Measurements from ENCODE around the gene COL24A1.
"Not testable (repeated sequence)": the region's sequence is repeated elsewhere in the genome, so short reads cannot be mapped to it uniquely, and the experiment has no call there.

Gene COL24A1

GRCh38 chr1:85888921-85889320 is 267.7 kb downstream of the COL24A1 start:
- DNase-seq (ENCODE audit: low read depth) = no peak

- DNase-seq (ENCODE audit: low read depth) = no peak
Measured at GRCh38 chr1:85884372-85885035, 272.1 kb downstream of the COL24A1 start.

DNA sequence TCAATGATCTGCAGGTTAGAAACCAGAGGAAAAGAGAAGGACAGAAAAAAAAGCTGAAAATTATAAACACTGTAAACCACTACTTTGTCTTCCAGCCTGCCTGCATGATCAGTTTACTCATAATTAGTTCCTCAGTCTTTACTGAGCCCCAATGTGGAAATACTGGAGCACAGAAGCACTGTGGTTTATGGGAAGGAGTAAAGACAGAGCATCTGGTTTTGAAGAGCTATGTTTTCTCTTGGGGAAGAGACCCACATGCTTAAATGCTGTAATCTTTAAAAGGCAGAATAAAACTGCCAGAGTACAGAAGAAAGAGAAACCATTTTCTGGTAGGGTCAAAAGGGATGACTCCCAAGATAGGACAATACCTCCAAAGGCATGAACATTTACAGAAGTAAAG is 289.4 kb downstream of the COL24A1 start:
- no peak for DNase-seq (ENCODE audit: low read depth)

DNA sequence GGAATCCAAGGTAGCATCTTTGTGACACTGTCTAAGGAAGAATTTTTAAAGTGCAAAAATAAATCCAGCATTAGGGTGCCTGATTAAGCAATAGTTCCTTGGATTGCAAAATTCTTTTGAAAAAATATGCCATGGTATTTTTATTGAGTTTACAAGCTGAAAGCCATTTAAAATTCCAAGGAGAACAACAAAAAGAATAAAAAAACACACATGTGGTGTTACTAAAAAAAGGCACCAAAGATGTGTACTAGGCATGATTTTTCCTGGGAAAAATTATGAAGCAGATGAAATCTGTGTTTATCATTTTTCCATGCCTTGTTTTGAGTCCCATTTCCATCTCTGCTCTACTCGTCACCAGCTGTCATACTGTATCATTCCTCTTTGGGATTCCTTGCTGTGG is 291.4 kb downstream of the COL24A1 start:
- no peak for DNase-seq (ENCODE audit: low read depth)

- DNase-seq (ENCODE audit: low read depth) = no peak
Measured at GRCh38 chr1:85864727-85865126, 291.8 kb downstream of the COL24A1 start.

GRCh38 chr1:85863639-85864038 is 292.9 kb downstream of the COL24A1 start:
- DNase-seq (ENCODE audit: low read depth) = not testable (repeated sequence)

DNA sequence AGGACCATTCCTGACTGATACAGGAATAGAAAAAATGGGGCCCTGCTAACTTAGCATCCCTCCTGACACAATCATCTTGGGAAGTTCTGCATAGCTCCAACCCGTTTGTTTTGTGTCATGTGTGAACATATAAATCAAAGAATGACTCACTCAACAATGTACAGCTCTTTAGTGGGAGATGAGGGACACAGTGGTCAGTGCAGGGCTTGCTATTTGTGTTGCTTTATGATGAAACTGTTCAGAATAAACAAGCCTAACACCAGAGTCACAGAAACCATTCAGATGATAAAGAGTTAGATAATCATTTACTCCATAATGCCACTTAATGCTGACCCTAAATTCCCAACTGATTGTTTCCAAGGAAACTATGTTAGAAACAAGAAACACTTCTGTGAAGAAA is 294.1 kb downstream of the COL24A1 start:
- DNase-seq (ENCODE audit: low read depth) = no peak

DNA sequence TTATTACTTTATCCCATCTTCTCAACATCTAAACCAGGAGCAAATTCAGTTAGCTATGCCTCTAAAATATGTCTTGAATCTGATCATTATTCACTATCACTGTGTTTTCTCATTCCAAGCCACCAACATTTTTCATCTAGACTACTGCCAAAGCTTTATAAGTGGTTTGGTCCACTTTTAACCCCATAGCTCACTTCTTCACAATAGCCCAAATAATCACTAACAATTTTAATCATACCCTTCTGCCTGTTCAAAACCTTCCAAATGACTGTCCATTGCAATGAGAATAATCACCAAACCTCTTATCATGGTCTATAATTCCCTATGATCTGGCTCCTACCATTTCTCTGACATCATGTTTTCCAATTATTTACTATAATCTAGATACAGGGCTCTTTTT is 298.6 kb downstream of the COL24A1 start:
- no peak for DNase-seq (ENCODE audit: low read depth)

GRCh38 chr1:85850238-85850637 is 306.3 kb downstream of the COL24A1 start:
- no peak for DNase-seq (ENCODE audit: low read depth)

DNA sequence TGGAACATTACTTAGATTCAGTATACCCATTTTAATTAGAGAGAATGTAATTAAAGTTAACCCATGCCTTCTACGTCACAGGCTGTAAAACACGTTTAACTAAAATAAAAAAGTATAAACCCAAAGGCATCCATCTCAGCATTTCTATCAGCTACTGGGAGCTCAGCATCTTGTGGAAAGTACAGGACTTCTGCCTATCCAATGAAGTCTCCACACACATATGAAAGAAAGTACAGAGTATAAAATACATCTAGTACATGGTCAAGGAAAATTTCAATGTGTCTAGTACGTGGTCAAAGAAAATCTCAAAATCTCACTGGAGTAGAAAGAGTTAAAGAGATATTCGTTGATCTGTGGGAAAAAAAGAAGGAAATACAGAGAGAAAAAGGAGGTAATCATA is 306.9 kb downstream of the COL24A1 start:
- DNase-seq (ENCODE audit: low read depth) = no peak

DNA sequence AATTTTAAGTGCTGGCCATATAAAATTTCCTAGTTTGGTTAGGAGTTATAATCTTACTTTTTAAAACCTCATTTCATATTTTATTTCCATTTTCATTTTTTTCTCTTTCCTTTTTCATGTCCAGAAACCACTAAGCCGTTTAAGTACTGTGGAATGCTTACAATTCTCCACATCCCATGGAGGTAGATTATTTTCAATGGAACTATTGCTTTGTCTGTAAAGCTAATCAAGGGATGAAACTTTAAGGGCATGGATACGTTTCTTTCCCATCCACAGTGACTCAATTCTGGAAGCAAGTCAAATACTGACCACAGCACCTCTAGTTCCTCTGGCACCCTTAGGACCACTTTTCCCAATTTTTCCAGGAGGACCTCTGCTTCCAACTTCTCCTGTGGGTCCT is 309.2 kb downstream of the COL24A1 start:
- no peak for DNase-seq (ENCODE audit: low read depth)

DNA sequence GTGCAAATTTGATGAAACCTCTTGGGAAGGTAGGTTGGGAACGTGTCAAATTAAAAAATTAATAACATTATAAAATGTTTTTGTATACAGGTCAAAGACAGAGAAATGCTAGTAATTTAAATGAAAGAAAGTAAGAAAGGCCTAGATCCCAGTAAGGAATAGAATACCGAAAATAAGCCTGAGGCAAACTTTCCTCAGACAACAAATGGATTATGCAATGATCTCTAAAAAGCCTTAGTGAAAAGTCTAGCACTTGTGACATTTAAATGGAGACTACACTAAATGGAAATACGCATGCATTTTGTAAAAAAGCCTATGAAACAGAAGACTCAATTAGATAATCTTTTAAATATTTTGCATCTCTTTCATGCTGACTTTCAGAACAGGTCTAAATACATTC is 309.9 kb downstream of the COL24A1 start:
- no peak for DNase-seq (ENCODE audit: low read depth)

DNA sequence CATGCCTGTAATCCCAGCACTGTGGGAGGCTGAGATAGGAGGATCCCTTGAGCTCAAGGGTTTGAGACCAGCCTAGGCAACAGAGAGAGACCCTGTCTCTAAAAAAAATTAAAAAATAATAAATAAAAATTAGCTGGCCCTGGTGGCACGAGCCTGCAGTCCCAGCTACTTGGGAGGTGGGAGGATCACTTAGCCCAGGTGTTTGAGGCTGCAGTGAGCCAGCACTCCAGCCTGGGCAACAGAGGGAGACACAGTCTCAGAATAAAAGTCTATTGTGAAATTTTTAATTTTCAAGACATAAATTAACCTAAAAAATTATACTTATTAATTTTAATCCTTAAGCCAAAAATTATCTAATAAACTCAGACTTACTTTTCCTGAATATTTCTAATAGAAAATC is 317.1 kb downstream of the COL24A1 start:
- no peak for DNase-seq (ENCODE audit: low read depth)

DNA sequence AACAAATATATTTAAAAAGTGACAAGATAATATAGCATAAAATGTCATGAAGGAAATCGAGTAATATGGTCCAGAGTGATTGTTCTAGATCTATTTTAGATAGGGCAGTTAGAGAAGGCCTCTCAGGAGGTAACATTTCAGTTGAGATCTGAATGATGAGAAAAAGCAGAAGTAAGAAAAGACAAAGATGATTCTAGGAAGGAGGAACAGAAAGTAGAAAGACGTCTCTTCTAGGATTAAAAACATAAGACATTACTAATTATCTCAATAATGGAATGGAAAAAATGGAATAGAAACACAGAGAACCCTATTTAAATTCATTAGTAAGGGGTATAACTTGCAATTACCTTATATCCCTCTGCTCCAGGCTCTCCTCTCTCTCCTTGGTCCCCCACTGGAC is 318.3 kb downstream of the COL24A1 start:
- DNase-seq (ENCODE audit: low read depth) = no peak

- no peak for DNase-seq (ENCODE audit: low read depth)
Measured at GRCh38 chr1:85836736-85837135, 319.8 kb downstream of the COL24A1 start.

GRCh38 chr1:85833165-85833564 is 323.4 kb downstream of the COL24A1 start:
- not testable (repeated sequence) for DNase-seq (ENCODE audit: low read depth)

DNA sequence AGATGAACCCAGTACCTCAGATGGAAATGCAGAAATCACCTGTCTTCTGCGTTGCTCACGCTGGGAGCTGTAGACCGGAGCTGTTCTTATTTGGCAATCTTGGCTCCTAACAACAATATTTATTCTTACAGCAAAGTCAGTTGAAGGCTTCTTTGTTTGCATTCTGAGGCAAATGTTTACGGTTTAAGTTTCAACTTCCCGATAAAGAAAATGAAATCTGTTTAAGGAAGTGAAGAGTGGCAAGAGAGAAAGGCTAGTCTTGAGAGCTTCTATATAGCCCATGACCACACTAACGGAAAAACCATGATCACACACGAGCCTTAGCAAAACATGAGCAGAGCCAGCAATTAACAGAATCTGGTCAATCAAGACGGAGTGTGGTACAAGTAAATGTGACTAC is 325.7 kb downstream of the COL24A1 start:
- DNase-seq (ENCODE audit: low read depth) = no peak

GRCh38 chr1:85824066-85824840 is 332.3 kb downstream of the COL24A1 start:
- no peak for DNase-seq (ENCODE audit: low read depth)

DNA sequence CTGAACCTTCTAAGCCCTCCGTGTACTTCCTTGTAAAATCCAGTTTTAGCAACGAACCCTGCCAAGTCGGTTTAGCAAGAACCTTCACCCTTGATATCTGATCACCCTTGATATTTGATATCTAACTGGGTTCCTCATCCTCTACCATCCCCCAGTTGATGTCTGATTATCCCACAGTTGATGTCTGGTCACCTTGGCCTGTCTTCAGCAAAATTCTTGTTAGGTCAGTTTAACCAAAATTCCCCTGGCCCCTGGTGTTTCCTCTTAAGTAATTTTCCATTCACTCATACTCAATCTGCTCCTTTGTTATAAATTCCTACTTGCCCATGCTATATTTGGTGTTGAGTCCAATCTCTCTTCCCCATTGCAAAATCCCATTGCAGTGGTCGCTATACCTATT is 333.9 kb downstream of the COL24A1 start:
- DNase-seq (ENCODE audit: low read depth) = no peak

GRCh38 chr1:85818371-85818770 is 338.2 kb downstream of the COL24A1 start:
- no peak for DNase-seq (ENCODE audit: low read depth)

DNA sequence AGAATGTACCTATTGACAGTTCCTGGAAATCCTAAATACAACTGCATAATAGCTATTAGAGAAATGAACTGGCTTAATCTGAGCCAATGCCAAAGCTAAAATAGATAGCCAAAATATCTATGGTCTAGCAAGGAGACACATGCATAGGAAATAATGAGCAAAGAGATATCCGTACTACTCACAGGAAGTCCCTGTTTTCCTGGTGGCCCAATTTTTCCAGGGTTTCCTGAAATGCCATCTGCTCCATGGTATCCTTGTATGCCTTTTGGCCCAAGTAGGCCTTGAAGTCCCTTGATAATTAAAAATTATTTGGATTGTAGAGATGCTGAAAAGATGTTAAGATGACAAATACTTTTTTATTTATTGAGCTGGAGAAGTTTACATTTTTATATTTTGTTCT is 340.0 kb downstream of the COL24A1 start:
- no peak for DNase-seq (ENCODE audit: low read depth)

DNA sequence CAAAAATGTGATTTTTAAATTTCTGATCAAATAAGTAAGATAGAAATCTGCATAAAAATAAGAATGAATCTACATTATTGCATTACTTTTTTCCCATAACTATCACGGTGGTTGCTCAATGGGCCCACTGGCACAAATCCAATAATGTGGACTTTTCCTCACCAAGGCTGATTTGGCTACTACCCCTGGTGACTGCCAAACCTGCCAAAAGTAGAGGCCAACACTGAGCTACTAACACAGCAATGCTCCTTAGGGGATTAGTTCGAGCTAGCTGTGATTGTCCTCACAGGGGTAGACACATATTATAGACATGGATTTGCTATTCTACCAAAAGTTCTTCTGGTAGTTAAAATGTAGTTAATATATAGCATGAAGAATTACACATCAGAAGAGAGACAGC is 340.7 kb downstream of the COL24A1 start:
- no peak for DNase-seq (ENCODE audit: low read depth)

- DNase-seq (ENCODE audit: low read depth) = no peak
Measured at GRCh38 chr1:85806236-85806965, 350.2 kb downstream of the COL24A1 start.
